OCI-LY7 (cell line): Measurements from ENCODE around the gene WDR5.

Source experiments
- EZH2phosphoT487 ChIP-seq: fragments of 200-600 bp; sonication (generic); IDR thresholded peaks from 2 replicates; pipeline ENCODE4 v1.6.1; 2018; ENCODE audit warnings: low read depth, borderline replicate concordance, mild to moderate bottlenecking, mixed run types, antibody characterized with exemption, low read length, moderate library complexity, mixed read lengths
- TF ChIP-seq, protein P1 (sequence below): fragments of 200-600 bp; sonication (generic); conservative IDR thresholded peaks from 2 replicates; pipeline ENCODE4 v1.5.1; 2014; ENCODE audit warnings: mild to moderate bottlenecking, antibody characterized with exemption, low read length, moderate library complexity, mixed read lengths

DNA sequence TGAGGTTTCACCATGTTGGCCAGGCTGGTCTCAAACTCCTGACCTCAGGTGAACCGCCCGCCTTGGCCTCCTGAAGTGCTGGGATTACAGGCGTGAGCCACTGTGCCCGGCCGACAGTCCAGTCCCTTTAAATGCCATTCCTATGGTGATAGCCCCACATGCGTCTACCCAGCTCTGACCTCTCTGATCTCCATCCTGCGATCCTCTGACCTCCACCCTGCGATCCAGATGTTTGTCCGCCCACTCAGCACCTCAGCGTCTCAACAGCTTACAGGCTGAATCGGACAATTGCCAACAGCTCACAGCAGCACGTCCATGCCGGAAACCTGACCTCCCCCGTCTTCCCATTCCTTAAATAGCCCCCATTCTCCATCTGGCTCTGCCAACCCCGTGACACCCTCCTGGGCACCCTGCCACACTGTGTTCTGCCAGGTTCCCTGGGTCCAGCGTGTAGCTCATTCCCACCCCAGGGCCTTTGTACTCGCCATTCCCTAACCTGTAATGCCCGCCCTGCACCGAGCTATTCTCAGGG lies 72.5 kb downstream of the WDR5 start:
- no peak for TF ChIP-seq EZH2phosphoT487
- TF ChIP-seq, protein P1, sequence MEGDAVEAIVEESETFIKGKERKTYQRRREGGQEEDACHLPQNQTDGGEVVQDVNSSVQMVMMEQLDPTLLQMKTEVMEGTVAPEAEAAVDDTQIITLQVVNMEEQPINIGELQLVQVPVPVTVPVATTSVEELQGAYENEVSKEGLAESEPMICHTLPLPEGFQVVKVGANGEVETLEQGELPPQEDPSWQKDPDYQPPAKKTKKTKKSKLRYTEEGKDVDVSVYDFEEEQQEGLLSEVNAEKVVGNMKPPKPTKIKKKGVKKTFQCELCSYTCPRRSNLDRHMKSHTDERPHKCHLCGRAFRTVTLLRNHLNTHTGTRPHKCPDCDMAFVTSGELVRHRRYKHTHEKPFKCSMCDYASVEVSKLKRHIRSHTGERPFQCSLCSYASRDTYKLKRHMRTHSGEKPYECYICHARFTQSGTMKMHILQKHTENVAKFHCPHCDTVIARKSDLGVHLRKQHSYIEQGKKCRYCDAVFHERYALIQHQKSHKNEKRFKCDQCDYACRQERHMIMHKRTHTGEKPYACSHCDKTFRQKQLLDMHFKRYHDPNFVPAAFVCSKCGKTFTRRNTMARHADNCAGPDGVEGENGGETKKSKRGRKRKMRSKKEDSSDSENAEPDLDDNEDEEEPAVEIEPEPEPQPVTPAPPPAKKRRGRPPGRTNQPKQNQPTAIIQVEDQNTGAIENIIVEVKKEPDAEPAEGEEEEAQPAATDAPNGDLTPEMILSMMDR: no peak
